Activated naive CD4-positive, alpha-beta T cell treated with anti-CD3 and anti-CD28 coated beads, Interleukin-2, amount 50 U/mL, for 16 hours (primary cell): ENCODE results near the gene ZBTB32.
A peak's percentile ranks its signal among the peaks of the same experiment; 100 is the strongest.

Source experiments
- DNase-seq: peaks from one replicate; pipeline ENCODE4 v3.0.0-alpha.2; 2020

The ZBTB32 gene

GRCh38 chr19:35755131-35755549 lies 50.8 kb downstream of the ZBTB32 start:
- peak; percentile 9 for DNase-seq

DNA sequence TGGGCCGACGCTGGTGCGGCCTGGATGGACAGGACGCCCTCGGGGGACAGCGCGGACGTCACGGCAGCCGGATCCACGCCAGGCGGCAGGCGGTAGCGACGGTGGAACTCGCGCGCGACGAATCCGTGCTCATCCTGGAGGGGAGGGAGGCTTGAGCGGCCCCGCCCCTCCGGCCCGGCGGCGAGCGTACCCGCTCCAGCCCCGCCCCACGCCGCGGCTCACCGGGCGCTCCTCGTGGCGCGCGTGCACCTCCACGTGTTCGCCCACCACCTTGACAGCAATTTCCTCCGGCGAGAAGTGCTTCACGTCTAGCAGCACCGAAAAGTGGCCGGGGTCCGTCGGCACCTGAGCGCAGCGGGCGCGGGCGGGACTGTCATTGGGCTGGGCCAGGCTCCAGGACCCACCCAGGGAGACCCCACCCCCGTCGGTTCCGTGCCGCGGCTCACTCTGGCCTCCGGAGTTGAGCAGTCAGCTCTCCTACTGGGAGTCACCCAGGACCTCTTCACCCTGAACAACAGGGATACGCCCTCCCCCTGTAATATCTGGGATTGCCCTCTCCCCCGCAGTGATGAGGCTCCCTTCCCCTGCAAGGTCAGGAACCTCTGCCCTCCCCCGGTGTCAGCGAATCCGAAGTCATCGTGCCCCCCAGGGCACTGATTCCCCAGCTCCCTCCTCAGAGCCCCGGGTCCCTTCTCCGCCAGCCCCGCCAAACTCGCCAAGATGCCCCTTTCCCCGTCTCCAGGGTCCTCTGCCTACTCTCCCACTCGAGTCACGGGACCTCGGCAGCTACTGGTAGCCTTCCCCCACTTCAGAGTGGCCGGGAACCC lies 51.4 kb downstream of the ZBTB32 start:
- peak; percentile 69 for DNase-seq

- DNase-seq = peak; percentile 10
Measured at GRCh38 chr19:35756377-35757230, 52.2 kb downstream of the ZBTB32 start, which contains the start of gene HSPB6. Gene HSPB6 (minus strand): TSS chr19:35757029. CDS start chr19:35757008, 21 bp downstream.

DNA sequence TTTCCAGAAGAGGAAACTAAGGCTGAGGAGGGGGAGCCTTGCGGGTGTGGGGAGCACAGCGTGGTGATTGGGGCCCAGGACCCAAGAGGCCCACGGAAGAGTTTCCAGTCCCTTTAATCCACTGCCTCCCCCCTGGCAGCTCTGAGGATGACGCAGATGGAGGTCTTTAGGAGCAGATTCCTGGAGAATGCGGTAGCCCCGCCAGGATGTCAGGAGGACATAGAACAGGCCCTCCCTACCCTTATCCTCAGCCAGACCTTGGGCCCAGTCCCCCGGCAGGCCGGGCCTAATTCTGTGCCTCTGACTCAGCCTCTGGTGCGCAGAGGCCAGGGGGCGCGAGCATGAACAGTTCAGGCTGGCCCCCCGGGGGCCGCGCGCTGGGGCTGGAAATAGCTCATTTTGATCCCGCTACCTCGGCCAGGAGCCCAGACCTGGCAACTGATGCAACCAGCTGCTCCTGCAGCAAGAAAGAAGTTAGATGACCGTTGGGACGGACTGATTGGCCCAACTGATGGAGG lies 52.9 kb downstream of the ZBTB32 start:
- DNase-seq = peak; percentile 29

- peak; percentile 98 for DNase-seq
Measured at GRCh38 chr19:35757749-35758608, 53.6 kb downstream of the ZBTB32 start, which contains the start of gene PROSER3. Gene PROSER3 (plus strand): TSS chr19:35758176. CDS start chr19:35758216, 40 bp downstream.

DNA sequence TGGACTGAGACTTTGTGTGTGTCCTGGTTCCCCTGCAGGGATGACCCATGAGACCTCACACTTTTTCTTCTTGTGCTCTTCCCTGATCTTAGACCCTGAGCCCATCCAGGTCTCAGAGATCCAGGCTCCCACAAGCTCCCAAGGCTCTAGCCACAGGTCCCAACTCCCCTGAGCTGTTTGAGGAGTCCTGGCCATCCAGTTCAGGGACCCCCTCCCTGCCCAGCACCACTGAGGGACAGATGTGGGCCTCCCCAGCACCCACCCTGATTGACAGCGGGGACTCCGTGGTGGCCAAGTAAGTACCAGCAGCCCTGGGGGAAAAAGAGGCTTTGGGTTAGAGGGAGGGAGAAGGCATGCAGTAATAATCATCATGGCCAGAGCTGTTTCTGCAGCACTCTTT lies 55.3 kb downstream of the ZBTB32 start:
- DNase-seq = no peak

GRCh38 chr19:35760711-35761349 lies 56.5 kb downstream of the ZBTB32 start:
- DNase-seq = no peak

GRCh38 chr19:35764432-35765315 lies 60.3 kb downstream of the ZBTB32 start:
- no peak for DNase-seq
